ENCODE data around the gene MUTYH.

DNA sequence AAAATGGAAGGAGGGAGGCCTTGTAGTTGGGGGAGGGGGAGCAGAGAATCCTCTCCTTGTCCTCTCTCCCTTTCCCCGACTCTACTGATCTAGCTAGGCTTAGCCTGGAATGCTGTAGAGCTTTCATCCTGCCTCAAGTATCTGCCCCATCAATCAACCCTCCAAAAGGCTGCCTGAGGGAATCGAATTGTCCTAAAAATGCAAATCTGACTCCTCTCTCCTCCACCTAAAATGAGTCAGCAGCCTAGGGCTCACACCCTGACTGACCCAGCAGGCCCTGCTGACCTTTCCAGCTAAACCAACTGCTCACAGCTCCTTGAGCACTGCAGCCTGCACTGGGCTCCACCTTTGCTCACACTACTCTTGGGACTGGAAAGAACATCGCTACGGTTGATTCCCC lies 10.8 kb downstream of the MUTYH start:
- TF ChIP-seq EZH2 (IDR thresholded peaks at IDR 0.05; ENCODE audit: insufficient read depth, poor library complexity, severe bottlenecking) (no peak), EZH2phosphoT487 (IDR thresholded peaks at IDR 0.05; ENCODE audit: insufficient read depth, low read depth) (no peak)

Data from GM23248 (cell line).